GM04503 (cell line): ENCODE measurements around the gene HNRNPA3.
"Not testable (repeated sequence)": the region's sequence is repeated elsewhere in the genome, so short reads cannot be mapped to it uniquely, and the experiment has no call there.

Experiments used
- DNase-seq: peaks from one replicate; pipeline ENCODE4 v3.0.0-alpha.2; 2012; ENCODE audit warnings: low read depth

HNRNPA3 gene

GRCh38 chr2:177256026-177256425 is 43.4 kb downstream of the HNRNPA3 start:
- no peak for DNase-seq

- DNase-seq = no peak
Measured at GRCh38 chr2:177256695-177257094, 44.1 kb downstream of the HNRNPA3 start.

- no peak for DNase-seq
Measured at GRCh38 chr2:177257471-177257870, 44.9 kb downstream of the HNRNPA3 start.

- no peak for DNase-seq
Measured at GRCh38 chr2:177258059-177258458, 45.5 kb downstream of the HNRNPA3 start.

- no peak for DNase-seq
Measured at GRCh38 chr2:177260379-177260778, 47.8 kb downstream of the HNRNPA3 start.

GRCh38 chr2:177261116-177262060 is 48.8 kb downstream of the HNRNPA3 start:
- DNase-seq = no peak

- no peak for DNase-seq
Measured at GRCh38 chr2:177262092-177262491, 49.5 kb downstream of the HNRNPA3 start.

- DNase-seq = no peak
Measured at GRCh38 chr2:177262958-177263450, 50.4 kb downstream of the HNRNPA3 start.

GRCh38 chr2:177263451-177264208 is 51.0 kb downstream of the HNRNPA3 start:
- DNase-seq = peak; percentile 86

GRCh38 chr2:177264209-177264692 is 51.7 kb downstream of the HNRNPA3 start:
- DNase-seq = no peak

GRCh38 chr2:177264693-177265587 is 52.3 kb downstream of the HNRNPA3 start, which contains the start of gene NFE2L2:
Gene NFE2L2 (minus strand): TSS chr2:177264727. CDS start chr2:177264576, 151 bp downstream.
- DNase-seq = no peak

GRCh38 chr2:177265824-177266817 is 53.5 kb downstream of the HNRNPA3 start:
- DNase-seq = no peak

- not testable (repeated sequence) for DNase-seq
Measured at GRCh38 chr2:177266955-177267354, 54.4 kb downstream of the HNRNPA3 start.

- no peak for DNase-seq
Measured at GRCh38 chr2:177268187-177268871, 55.7 kb downstream of the HNRNPA3 start.

GRCh38 chr2:177268901-177269300 is 56.3 kb downstream of the HNRNPA3 start:
- no peak for DNase-seq

GRCh38 chr2:177270531-177270930 is 57.9 kb downstream of the HNRNPA3 start:
- no peak for DNase-seq

GRCh38 chr2:177271981-177272666 is 59.5 kb downstream of the HNRNPA3 start:
- DNase-seq = no peak

GRCh38 chr2:177272765-177273164 is 60.2 kb downstream of the HNRNPA3 start:
- DNase-seq = no peak

GRCh38 chr2:177273408-177273807 is 60.8 kb downstream of the HNRNPA3 start:
- DNase-seq = no peak
